Upper lobe of left lung (tissue), 4 donors: ENCODE measurements around the gene USP47.

ENCODE experiments used
- POLR2AphosphoS5 ChIP-seq, 2 donors: sonication (generic); formaldehyde crosslinking; IDR thresholded peaks; one replicate each; pipeline ENCODE4 v1.5.1; 2017; ENCODE audit warnings: antibody characterized with exemption in 2 of 2
- TF ChIP-seq, protein P1 (sequence below), 6 experiments: fragments of 450-650 bp in 4 of 6; fragments of 200-600 bp in 2 of 6; sonication (generic) in 2 of 6; IDR thresholded peaks; one replicate each; pipeline ENCODE4 v1.5.1; 2016 to 2019; ENCODE audit warnings: antibody characterized with exemption in 6 of 6

DNA sequence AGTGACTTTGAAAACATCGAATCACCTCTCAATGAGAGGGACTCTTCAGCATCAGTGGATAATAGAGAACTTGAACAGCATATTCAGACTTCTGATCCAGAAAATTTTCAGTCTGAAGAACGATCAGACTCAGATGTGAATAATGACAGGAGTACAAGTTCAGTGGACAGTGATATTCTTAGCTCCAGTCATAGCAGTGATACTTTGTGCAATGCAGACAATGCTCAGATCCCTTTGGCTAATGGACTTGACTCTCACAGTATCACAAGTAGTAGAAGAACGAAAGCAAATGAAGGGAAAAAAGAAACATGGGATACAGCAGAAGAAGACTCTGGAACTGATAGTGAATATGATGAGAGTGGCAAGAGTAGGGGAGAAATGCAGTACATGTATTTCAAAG lies 100.9 kb downstream of the USP47 start:
- TF ChIP-seq POLR2AphosphoS5 (IDR thresholded peaks at IDR 0.05), result no peak
- TF ChIP-seq, protein P1, sequence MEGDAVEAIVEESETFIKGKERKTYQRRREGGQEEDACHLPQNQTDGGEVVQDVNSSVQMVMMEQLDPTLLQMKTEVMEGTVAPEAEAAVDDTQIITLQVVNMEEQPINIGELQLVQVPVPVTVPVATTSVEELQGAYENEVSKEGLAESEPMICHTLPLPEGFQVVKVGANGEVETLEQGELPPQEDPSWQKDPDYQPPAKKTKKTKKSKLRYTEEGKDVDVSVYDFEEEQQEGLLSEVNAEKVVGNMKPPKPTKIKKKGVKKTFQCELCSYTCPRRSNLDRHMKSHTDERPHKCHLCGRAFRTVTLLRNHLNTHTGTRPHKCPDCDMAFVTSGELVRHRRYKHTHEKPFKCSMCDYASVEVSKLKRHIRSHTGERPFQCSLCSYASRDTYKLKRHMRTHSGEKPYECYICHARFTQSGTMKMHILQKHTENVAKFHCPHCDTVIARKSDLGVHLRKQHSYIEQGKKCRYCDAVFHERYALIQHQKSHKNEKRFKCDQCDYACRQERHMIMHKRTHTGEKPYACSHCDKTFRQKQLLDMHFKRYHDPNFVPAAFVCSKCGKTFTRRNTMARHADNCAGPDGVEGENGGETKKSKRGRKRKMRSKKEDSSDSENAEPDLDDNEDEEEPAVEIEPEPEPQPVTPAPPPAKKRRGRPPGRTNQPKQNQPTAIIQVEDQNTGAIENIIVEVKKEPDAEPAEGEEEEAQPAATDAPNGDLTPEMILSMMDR (IDR thresholded peaks at IDR 0.05), result no peak
